CD4-positive, alpha-beta T cell treated with Interleukin-1 beta for 1 hour (primary cell): ENCODE measurements around the gene CCDC144A.
A peak's percentile ranks its signal among the peaks of the same experiment; 100 is the strongest.
"Not testable (repeated sequence)": the region's sequence is repeated elsewhere in the genome, so short reads cannot be mapped to it uniquely, and the experiment has no call there.

Experiments used
- DNase-seq, 2 donors: peaks; one replicate each; pipeline ENCODE4 v3.0.0-alpha.2; 2020 to 2022

CCDC144A gene

DNA sequence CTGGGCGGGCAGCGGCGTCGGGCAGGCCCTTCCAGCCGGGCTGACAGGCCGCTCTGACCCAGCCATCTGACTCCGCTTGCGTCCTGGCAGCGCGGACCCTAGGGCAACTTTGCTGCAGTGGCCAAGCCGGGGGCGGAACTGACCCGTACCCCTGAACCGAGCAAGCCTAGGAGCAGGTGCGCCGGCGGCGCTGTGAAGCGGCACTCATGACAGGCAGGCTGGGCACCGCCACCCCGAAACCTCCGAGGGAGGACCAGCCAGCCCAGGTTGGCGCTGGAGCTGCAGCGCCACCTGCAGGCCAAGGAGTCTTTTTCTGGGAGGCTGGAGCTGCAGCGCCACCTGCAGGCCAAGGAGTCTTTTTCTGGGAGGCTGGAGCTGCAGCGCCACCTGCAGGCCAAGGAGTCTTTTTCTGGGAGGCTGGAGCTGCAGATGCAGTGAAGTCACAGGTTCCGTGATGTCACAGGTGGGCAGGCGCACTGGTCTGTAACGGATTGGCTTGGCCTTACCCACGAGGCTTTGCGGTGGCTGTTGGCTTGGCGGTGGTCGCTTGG, at the start of gene CCDC144A:
Gene CCDC144A, plus strand, starts transcription at position 511 of the 551 bp plus-strand sequence. CDS start 160 bp downstream, outside the sequence.
- DNase-seq: peak; percentile 33 to 62

- no peak for DNase-seq
These were observed 40.5 kb upstream of the CCDC144A start for GRCh38 chr17:16649585-16649984.

GRCh38 chr17:16652252-16652651, 37.8 kb upstream of the CCDC144A start:
- DNase-seq: no peak

GRCh38 chr17:16652847-16653366, 37.1 kb upstream of the CCDC144A start:
- DNase-seq: no peak

GRCh38 chr17:16653367-16654041, 36.5 kb upstream of the CCDC144A start, which contains the start of gene ZNF624:
Gene ZNF624, minus strand, starts transcription at chr17:16653850.
- DNase-seq: peak; percentile 87

DNA sequence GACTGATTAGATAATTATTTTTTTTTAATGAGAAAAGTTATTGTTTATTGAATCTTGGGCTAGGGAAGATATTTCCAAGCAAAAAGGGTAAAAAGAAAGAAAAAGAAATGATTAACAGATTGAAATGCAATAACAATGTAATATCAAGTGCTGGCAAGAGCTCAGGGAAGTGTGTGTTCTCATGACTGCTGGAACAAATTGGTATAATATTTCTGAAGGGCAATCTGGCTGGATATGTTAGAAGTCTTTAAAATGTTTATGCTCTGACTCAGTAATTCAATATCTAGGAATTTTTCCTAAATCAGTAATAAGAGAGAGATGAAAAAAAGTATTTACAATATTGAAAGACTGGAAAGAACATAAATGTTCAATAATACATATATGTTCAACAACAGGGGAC, 28.8 kb upstream of the CCDC144A start:
- no peak for DNase-seq

DNA sequence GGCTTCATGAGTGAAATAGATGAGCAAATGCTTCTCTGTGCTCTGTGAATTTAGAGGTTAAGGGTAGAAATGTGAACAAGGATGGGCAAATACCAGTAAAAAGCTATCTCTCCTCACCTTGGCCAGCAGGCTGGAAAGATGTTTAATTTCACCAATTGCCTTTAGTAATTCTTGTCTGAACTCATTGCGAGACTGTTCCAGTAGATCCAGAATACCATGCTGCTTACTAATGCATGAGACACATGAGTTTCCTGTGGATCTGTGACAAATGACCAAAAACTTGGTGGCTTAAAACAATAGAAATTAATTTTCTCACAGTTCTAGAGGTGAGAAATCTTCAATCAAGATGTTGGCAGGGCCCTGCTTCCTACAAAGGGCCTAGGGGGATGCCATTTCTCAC, 27.1 kb upstream of the CCDC144A start:
- DNase-seq: no peak

GRCh38 chr17:16666553-16666906, 23.5 kb upstream of the CCDC144A start:
- DNase-seq: not testable (repeated sequence)

DNA sequence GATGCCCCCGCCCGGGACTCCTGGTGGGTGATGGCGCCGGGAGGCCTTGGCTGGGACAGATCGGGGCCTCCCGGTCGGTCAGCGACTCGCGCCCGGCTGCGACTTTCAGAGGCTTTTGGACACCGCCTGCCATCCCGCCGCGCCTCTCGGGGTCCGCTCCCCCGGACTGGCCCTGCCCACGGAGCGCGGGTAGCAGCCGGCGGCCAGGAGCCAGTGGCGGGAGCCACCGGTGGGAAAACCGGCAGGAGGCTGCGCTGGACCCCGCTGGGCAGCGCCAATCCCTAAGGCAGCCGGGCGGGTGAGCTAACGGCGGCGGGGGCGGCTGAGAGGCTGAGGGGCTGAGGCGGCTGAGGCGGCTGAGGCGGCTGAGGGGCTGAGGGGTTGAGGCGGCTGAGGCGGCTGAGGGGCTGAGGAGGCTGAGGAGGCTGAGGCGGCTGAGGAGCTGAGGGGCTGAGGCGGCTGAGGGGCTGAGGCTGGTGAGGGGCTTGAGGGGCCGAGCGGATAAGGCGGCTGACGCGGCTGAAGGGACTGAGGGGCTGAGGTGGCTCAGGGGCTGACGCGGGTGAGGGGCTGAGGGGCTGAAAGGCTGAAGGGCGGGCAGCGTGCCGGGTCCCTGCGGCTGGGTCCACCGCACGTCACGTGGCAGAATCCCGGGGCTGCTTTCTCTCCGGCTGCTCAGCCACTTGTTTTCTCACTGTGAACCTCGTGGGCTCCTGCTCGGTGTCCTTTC, 23.0 kb upstream of the CCDC144A start:
- DNase-seq: not testable (repeated sequence)

DNA sequence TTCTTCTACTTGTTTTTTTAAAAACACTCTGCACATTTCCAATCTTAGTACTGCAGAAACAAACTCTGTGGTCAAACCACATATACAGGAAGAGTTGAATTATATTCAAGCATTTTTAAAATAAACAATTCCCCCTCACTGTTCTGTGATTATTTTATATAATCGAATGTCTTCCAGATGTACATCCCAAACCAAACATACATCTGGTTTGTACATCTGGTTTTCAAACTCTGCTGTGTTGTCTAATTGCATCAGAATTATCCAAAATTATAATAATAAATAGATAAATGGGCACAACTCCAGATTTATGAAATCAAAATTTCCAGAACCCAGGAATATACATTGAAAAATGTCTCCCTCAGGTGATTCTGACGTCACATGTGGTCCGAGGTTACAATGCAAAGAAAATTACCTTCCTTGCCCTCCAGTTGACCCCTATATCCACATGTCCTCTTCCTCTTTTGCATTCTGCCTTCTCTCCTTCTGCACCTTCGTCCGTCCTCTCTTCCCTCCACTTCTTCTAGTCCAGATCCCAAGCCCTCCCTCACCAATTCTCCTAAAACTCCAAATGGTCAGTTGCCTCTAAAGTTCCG, 13.3 kb upstream of the CCDC144A start:
- DNase-seq: no peak

DNA sequence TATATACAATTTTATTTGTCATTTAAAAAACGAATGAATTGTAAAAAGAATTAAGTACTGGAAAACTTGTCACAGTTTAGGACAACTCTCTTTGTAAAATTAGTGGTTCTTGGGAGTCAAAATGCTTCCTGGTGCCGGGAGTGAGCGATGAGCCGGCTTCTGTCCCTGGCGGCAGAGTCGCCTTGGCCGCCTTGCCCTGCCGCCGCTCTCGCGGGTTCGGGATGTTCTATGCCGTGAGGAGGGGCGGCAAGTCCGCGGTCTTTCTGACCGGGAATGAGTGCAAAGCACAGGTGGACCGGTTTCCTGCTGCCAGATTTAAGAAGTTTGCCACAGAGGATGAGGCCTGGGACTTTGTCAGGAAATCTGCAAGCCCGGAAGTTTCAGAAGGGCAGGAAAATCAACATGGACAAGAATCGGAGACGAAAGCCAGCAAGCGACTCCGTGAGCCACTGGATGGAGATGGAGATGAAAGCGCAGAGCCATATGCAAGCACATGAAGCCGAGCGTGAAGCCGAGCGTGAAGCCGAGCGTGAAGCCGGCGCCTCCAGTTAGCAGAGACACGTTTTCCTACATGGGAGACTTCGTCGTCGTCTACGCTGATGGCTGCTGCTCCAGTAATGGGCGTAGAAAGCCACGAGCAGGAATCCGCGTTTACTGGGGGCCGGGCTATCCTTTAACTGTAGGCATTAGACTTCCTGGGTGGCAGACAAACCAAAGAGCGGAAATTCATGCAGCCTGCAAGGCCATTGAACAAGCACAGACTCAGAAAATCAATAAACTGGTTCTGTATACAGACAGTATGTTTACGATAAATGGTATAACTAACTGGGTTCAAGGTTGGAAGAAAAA, 6.5 kb upstream of the CCDC144A start:
- not testable (repeated sequence) for DNase-seq

GRCh38 chr17:16686019-16686418, 4.0 kb upstream of the CCDC144A start:
- DNase-seq: not testable (repeated sequence)

- DNase-seq: not testable (repeated sequence)
These were observed 2.9 kb upstream of the CCDC144A start for GRCh38 chr17:16687151-16687550.

DNA sequence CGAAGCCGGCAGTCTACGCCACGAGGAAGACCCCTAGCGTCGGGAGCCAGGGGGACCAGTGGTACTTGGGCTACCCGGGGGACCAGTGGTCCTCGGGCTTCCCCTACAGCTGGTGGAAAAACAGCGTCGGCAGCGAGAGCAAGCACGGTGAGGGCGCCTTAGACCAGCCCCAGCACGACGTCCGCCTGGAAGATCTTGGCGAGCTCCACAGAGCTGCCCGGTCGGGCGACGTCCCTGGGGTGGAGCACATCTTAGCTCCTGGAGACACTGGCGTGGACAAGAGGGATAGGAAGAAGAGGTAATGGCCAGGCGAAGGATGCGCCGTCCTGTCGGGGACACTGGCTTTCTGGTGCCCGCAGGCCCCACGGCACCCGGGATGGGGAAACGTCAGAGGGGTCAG, 406 bp downstream of the CCDC144A start:
- DNase-seq: not testable (repeated sequence)

DNA sequence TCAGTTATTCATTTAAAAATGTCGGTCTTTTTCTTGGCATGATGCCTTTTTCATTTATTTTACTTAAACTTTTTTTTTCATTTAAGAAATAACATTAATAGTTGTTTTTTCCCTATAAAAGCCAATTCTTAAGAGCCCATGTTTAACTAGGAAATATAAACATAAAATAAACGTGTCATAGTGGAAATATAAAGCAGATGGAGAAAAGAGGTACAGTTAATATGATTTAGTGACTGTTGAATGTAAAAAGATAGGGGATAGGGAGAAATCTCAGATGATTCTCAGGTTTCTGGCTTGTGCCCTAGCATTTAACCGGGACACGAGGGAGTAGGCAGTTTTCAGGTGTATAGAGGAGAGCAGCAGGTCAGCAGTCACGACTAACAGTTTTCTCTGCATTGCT, 7.6 kb downstream of the CCDC144A start:
- not testable (repeated sequence) for DNase-seq

- not testable (repeated sequence) for DNase-seq
These were observed 55.6 kb downstream of the CCDC144A start for GRCh38 chr17:16745492-16746203.

DNA sequence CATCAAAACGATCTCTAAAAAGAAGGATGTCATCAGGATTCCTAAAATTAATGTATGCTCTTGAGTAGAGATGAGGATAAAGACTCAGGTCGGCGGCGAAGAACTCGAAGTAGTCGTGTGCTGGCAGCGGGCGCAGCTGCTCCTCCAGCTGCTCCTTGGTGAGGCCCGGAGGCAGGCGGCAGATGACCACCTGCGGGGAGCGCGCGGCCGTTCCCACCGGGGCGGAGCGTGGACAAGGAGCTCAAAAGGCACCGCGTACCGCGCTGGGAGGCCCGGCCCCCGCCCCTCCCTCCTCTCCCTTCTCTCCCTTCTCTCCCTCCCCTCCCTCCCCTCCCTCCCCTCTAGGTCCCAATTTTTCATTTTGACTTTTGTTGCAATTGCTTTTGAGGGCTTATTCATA, 56.5 kb downstream of the CCDC144A start:
- not testable (repeated sequence) for DNase-seq

DNA sequence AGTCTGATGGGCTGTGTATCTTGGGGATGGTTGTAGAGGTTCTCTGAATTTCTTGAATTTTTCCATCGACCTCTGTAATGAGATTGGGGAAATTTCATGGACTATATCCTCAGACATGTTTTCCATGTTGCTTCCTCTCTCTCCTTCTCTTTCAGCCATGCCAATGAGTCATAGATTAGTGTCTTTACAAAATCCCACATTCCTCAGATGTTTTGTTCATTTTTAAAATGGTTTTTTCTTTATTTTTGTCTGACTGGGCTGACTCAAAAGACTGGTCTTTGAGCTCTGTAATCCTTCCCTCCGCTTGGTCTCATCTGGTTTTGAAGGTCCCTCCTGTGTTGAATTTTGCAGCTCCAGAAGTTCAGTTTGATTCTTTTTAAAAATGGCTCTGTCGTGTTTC, 60.5 kb downstream of the CCDC144A start:
- DNase-seq: not testable (repeated sequence)

DNA sequence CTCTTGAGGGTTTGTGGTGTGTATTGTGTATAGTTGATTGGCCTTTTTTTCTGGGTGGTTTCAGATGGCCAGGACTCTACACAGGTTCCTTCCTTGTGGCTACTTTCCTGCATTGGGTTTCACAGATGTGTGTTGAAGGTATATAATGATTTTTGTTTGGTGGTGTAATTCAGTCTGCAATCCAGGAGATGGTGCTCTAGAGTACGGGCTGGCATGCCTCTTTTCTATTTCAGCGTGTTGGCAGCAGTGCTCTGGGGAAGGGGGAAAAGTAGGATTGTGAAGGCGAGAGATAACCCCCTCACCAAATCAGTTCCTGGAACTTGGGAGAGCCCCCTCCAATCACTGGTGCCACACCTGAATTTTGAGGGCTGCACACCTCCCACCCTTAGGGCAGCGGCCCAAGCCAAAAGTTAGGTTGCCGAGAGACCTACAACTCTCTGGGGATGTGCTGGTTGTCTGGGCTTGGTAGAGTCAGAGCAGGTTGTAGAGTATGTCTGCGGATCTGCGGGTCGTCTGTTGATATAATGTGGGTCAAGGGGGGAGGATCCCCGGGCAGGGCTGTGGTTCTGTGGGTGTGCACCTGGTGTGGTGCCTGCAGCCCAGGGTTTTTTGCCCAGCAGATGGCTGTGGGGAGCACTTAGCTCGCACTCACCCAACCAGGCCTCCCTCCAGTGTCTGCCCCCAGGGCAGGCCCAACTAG, 61.3 kb downstream of the CCDC144A start:
- peak in 1 of 2 donors; percentile 7 for DNase-seq

DNA sequence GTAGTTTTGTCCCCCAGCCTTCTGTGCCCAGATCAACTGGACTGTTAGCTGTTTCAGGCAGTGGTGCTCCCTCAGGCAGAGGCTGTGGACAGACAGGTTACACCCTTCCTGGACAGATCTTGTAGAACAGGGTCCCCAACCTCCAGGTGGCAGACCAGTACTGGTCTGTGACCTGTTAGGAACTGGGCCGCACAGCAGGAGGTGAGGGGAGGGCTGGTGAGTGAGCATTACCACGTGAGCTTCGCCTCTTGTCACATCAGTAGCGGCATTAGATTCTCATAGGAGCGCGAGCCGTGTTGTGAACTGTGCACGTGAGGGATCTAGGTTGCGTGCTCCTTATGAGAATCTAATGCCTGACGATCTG, 61.9 kb downstream of the CCDC144A start:
- DNase-seq: not testable (repeated sequence)

- DNase-seq: not testable (repeated sequence)
These were observed 67.5 kb downstream of the CCDC144A start for GRCh38 chr17:16757520-16757919.
